Natural killer cell (primary cell): ENCODE data around the gene VPS37B. TPM values are rescaled to one million over a fixed set of nuclear protein-coding genes. Genes with fewer than 3 reads are reported as not detected.
A peak's percentile ranks its signal among the peaks of the same experiment; 100 is the strongest.

ENCODE experiments used
- ATAC-seq, 3 donors: fragments of 150-1000 bp in 2 of 3; fragments of 200-7000 bp in 1 of 3; cut with Tn5 transposase; 1 replicate in 1 of 3; 2 replicates in 2 of 3; pipeline ENCODE4 v1.10.0; 2021; ENCODE audit warnings: mild to moderate bottlenecking in 2 of 3, moderate library complexity in 2 of 3
- DNase-seq, 2 donors: peaks; one replicate each; pipeline versions ENCODE4 v3.0.0 to v3.0.0-alpha.2; 2013 to 2021; ENCODE audit warnings: mixed read lengths in 1 of 2
- H3K27ac ChIP-seq: one replicate; pipeline ENCODE4 v1.5.1; 2013; ENCODE audit warnings: mild to moderate bottlenecking, low read length
- H3K27me3 ChIP-seq: one replicate; pipeline ENCODE4 v1.6.1; 2013; ENCODE audit warnings: low read length; ENCODE audit not compliant: control insufficient read depth, insufficient read depth
- H3K36me3 ChIP-seq: one replicate; pipeline ENCODE4 v1.6.1; 2013; ENCODE audit warnings: low read length; ENCODE audit not compliant: control insufficient read depth, insufficient read depth
- H3K4me1 ChIP-seq: one replicate; pipeline ENCODE4 v1.6.1; 2013; ENCODE audit warnings: low read length; ENCODE audit not compliant: control insufficient read depth, insufficient read depth
- H3K4me3 ChIP-seq: one replicate; pipeline ENCODE4 v1.5.1; 2013; ENCODE audit warnings: low read length
- H3K9me3 ChIP-seq: one replicate; pipeline ENCODE4 v1.6.1; 2013; ENCODE audit warnings: low read length; ENCODE audit not compliant: control insufficient read depth, insufficient read depth
- H3K27ac Mint-ChIP-seq, 2 donors: one replicate each; pipeline ENCODE4 v1.8.0; 2022; ENCODE audit warnings: mild to moderate bottlenecking in 2 of 2, mixed read lengths in 2 of 2, moderate library complexity in 1 of 2
- H3K27me3 Mint-ChIP-seq, 2 donors: one replicate each; pipeline ENCODE4 v1.8.0; 2022; ENCODE audit warnings: low read depth in 2 of 2, mixed read lengths in 2 of 2
- H3K36me3 Mint-ChIP-seq: one replicate; pipeline ENCODE4 v1.8.0; 2022; ENCODE audit warnings: mixed read lengths
- H3K4me1 Mint-ChIP-seq, 2 donors: one replicate each; pipeline ENCODE4 v1.8.0; 2022; ENCODE audit warnings: mixed read lengths in 2 of 2
- H3K4me3 Mint-ChIP-seq: one replicate; pipeline ENCODE4 v1.8.0; 2022; ENCODE audit warnings: mild to moderate bottlenecking, moderate library complexity, mixed read lengths
- H3K9me3 Mint-ChIP-seq, 2 donors: one replicate each; pipeline ENCODE4 v1.8.0; 2022; ENCODE audit warnings: mixed read lengths in 2 of 2
- CTCF ChIP-seq: fragments of 200-600 bp; IDR thresholded peaks from one replicate; pipeline ENCODE4 v1.8.0; 2022; ENCODE audit warnings: antibody characterized with exemption
- WGBS: methylation state at CpG from one replicate; pipeline ENCODE4 v1.1.7; 2013; ENCODE audit warnings: missing lambda C conversion rate; ENCODE audit not compliant: insufficient coverage; 5-methylcytosine and 5-hydroxymethylcytosine counted together
- intact Hi-C: fragments of 100-400 bp; cut with micrococcal nuclease; formaldehyde crosslinking; loops from one replicate; pipeline ENCODE4 v1.14.2; 2022
- total RNA-seq, 4 donors: library from RNA; stranded (reverse); fragments of 120-200 nt in 1 of 4; gene quantifications; one replicate each; pipeline versions ENCODE4 v1.2.3 to v1.2.4, GENCODE V29; 2013 to 2022

Gene VPS37B
- total RNA-seq, 3 donors from 2014 or later (not counting 1 experiment from before 2014, with no cell fraction given): 142 to 167 (median 165) TPM

- peaks cover 35% of the 10 kb centered on the region for H3K4me1 ChIP-seq
- no peaks in the 10 kb centered on the region for H3K36me3 Mint-ChIP-seq
- intact Hi-C loops: loop anchor here (2.0 kb wide), 1 partner anchor 80 kb away; no protein-coding TSS in a partner anchor
- H3K4me1 Mint-ChIP-seq: peaks cover 34 to 41% of the 10 kb centered on the region in 2 donors
- H3K27me3 ChIP-seq: no peaks in the 10 kb centered on the region
- H3K4me3 ChIP-seq: no peak overlapping the region
- peaks cover 78% of the 10 kb centered on the region for H3K36me3 ChIP-seq
- peak overlapping the region; percentile 45 for H3K4me3 Mint-ChIP-seq
- 98% methylated on average over 17 of the region's 17 CpGs for WGBS
- no peak for DNase-seq
- no peak for TF ChIP-seq CTCF
- peak overlapping the region; percentile 58 to 81 for H3K27ac Mint-ChIP-seq
- H3K27ac ChIP-seq: no peak overlapping the region
- ATAC-seq: no peak
- H3K9me3 ChIP-seq: no peaks in the 10 kb centered on the region
- H3K27me3 Mint-ChIP-seq: no peaks in the 10 kb centered on the region
- no peaks in the 10 kb centered on the region for H3K9me3 Mint-ChIP-seq
These were observed 29.5 kb downstream of the VPS37B start for GRCh38 chr12:122866379-122866778.

- H3K9me3 ChIP-seq: no peaks in the 10 kb centered on the region
- Mint-ChIP-seq H3K27ac (peak overlapping the region; percentile 47 to 81), H3K4me3 (no peak overlapping the region), H3K27me3 (no peaks in the 10 kb centered on the region), H3K4me1 (peaks cover 26 to 33% of the 10 kb centered on the region in 2 donors), H3K36me3 (no peaks in the 10 kb centered on the region), H3K9me3 (no peaks in the 10 kb centered on the region)
- no peak overlapping the region for H3K4me3 ChIP-seq
- no peak overlapping the region for H3K27ac ChIP-seq
- peak in 1 of 2 donors; percentile 56 for DNase-seq
- H3K27me3 ChIP-seq: no peaks in the 10 kb centered on the region
- WGBS: 86% methylated on average over 43 of the region's 43 CpGs
- intact Hi-C loops: loop anchor here (2.0 kb wide), 1 partner anchor 81 kb away; no protein-coding TSS in a partner anchor
- peaks cover 32% of the 10 kb centered on the region for H3K4me1 ChIP-seq
- TF ChIP-seq CTCF: peak; percentile 20
- H3K36me3 ChIP-seq: peaks cover 76% of the 10 kb centered on the region
- ATAC-seq: peak in 2 of 3 donors; percentile 29 to 40
These were observed 30.4 kb downstream of the VPS37B start for GRCh38 chr12:122865268-122866231.

GRCh38 chr12:122864894-122865253 is 31.1 kb downstream of the VPS37B start:
- H3K27ac ChIP-seq: no peak overlapping the region
- TF ChIP-seq CTCF: no peak
- peaks cover 73% of the 10 kb centered on the region for H3K36me3 ChIP-seq
- H3K4me3 ChIP-seq: no peak overlapping the region
- intact Hi-C loops: loop anchor here (5.0 kb wide), 2 partner anchors 32 to 372 kb away; partner anchors contain the start of gene VPS37B
- peaks cover 33% of the 10 kb centered on the region for H3K4me1 ChIP-seq
- ATAC-seq (no peak), DNase-seq (no peak)
- peak overlapping the region; percentile 47 to 81 for H3K27ac Mint-ChIP-seq
- H3K9me3 Mint-ChIP-seq: no peaks in the 10 kb centered on the region
- no peaks in the 10 kb centered on the region for H3K27me3 ChIP-seq
- H3K27me3 Mint-ChIP-seq: no peaks in the 10 kb centered on the region
- no peaks in the 10 kb centered on the region for H3K9me3 ChIP-seq
- H3K4me3 Mint-ChIP-seq: peak overlapping the region; percentile 52
- WGBS: 94% methylated on average over 5 of the region's 5 CpGs
- peaks cover 25 to 26% of the 10 kb centered on the region in 2 donors for H3K4me1 Mint-ChIP-seq
- no peaks in the 10 kb centered on the region for H3K36me3 Mint-ChIP-seq
